NCI-H345 treated with DMSO at 0.1 percent for 48 hours (cell line): ENCODE measurements around the gene CYBA.
A peak's percentile ranks its signal among the peaks of the same experiment; 100 is the strongest.
"Not testable (repeated sequence)": the region's sequence is repeated elsewhere in the genome, so short reads cannot be mapped to it uniquely, and the experiment has no call there.

Experiments used
- DNase-seq: peaks from one replicate; lab custom pipeline; 2025; ENCODE audit not compliant: unreplicated experiment; lab: John Stamatoyannopoulos, UW

Gene CYBA

GRCh38 chr16:88686439-88687253 lies 35.8 kb upstream of the CYBA start, which contains the start of gene SNAI3:
SNAI3 (minus strand) TSS chr16:88686507; CDS start chr16:88686406, 101 bp downstream.
- DNase-seq: peak; percentile 36

DNA sequence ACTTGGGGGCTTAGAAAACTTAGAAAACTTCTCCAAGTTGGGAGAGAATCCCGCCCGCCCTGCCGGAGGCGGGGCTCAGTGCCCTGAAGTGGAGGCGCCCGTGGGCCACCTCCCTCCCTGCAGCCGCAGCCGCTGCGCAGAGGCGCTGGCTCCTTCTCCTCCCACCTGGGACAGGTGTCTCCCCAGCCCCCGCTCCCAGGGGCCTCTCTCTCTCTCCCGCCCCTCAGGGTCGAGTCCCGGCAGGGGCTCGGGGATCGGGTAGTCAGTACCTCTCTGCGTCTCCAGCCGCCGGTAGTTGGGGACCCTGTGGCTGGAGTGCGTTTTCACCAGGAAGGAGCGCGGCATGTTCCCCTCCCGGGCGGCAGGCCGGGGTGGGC lies 35.2 kb upstream of the CYBA start:
- peak; percentile 27 for DNase-seq

DNA sequence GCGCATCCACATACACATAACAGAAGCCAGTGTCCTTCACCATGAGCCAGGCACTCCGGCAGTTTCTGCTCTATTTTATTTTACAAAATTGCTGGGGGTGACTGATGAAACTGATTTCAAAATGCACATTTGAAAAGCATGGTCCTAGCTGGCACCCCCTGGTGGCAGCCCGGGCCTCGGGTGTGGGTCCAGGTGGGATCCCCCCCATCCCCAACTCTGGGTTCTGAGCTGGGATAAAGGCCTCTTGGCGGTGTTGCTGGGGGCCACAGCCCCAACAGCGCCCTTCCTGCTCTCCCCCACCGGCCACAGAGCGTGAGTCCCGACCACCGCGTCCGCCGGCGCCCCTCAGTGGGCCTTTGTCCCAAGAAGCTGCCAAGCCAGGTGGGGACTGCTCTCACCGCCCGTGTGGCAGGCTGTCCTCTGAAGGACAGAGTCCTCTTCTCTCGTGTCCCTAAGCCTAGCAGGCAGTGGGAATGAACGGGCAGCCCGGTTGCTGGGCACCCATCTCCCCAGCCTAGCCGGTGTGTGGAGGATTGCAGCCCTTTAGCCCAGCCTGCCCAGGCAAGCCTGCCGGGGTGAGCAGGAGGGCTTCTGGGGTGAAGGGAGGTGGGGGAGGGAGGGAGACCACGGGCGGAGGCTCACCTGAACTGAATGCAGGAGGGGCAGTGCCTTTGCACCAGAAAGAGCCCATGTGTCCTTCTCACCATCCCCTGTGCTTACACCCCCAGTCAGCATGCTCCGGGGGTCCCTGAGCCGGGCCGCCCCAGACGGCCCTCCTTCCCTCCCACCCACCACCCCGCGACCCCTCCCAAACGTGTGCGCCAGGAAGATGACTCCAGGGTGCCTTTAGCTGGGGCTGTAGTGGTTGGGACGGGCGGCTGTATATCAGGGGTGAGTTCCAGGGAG lies 34.6 kb upstream of the CYBA start:
- DNase-seq: no peak

DNA sequence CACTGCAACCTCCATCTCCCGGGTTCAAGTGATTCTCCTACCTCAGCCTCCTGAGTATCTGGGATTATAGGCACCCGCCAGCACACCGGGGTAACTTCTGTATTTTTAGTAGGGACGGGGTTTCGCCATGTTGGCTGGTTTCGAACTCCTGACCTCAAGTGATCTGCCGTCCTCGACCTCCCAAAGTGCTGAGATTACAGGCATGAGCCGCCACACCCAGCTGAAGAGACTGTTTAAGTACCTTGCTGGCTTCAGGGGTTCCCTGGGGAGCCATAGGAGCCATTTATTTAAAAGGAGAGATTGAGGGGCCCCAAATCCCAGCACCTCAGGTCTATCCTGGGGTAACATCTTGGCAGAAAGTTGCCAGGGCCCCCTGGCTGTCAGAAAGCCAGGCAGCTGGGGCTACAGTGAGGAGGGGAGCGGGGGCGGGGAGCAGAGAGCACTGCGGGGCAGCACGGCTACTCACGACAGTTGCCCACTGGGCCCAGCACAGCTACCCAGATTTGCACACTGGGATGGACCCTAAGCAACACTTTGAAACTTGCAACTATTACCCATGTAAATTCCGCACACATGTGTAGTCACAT lies 33.8 kb upstream of the CYBA start:
- no peak for DNase-seq

GRCh38 chr16:88681709-88682451 lies 31.0 kb upstream of the CYBA start:
- DNase-seq: no peak

GRCh38 chr16:88681084-88681680 lies 30.3 kb upstream of the CYBA start:
- DNase-seq: no peak

- no peak for DNase-seq
These were observed 29.8 kb upstream of the CYBA start for GRCh38 chr16:88680554-88681083.

GRCh38 chr16:88678224-88678979 lies 27.5 kb upstream of the CYBA start:
- no peak for DNase-seq

DNA sequence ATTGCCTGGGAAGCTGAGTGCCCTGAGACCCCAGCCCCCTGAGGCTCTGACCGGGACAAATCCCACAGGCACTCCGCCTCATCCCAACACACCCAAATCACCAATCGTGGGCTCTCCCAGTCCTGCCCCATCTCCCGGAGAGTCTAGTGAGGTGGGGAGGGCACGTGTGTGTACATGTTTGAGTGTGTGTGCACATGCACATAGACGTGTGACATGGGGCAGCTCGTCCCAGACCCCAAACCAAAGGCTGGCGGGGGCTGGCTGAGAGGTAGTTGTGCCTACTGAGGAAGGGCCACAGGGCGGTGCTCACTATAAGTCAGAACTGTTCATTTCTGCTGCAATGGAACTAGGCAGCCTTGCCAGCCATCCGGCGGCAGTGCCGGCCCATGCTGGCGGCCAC lies 26.9 kb upstream of the CYBA start:
- no peak for DNase-seq

GRCh38 chr16:88676502-88677242 lies 25.8 kb upstream of the CYBA start:
- DNase-seq: no peak

GRCh38 chr16:88673716-88674379 lies 23.0 kb upstream of the CYBA start:
- no peak for DNase-seq

- no peak for DNase-seq
These were observed 21.9 kb upstream of the CYBA start for GRCh38 chr16:88672776-88673175.

GRCh38 chr16:88671806-88672205 lies 21.0 kb upstream of the CYBA start:
- no peak for DNase-seq

- no peak for DNase-seq
These were observed 19.1 kb upstream of the CYBA start for GRCh38 chr16:88669980-88670379.

DNA sequence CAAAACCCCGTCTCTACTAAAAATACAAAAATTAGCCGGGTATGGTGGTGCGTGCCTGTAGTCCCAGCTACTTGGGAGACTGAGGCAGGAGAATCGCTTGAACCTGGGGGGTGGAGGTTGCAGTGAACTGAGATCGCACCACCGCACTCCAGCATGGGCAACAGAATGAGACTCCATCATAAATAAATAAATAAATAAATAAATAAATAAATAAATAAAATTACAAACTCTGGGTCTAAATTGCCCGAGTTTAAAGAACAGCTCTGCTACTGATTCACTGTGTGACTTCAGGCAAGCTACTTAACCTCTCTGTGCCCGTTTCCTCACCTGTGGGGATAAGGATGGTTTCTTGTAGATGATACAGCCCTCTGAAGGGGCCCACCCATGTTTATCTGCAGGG lies 18.6 kb upstream of the CYBA start:
- DNase-seq: not testable (repeated sequence)

DNA sequence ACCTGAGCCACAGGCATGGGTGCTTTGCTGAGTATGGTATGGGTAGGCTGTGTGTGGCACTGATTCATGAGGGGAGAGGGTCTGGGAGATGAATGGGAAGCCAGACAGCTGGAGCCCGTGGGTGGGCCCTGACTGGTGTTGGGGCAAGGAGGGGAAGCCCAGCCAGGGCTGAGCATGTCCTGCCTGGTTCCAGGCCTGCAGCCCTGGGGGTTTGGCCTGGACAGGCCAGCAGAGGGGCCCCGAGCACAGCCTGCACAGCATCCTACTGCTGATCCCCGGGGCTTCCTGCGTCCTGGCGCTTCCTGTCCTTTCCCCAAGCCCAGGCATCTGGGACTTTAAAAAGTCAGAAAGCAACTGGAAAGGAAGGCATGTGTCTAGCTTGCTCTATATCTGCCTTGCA lies 16.6 kb upstream of the CYBA start:
- no peak for DNase-seq

GRCh38 chr16:88665570-88665969 lies 14.7 kb upstream of the CYBA start:
- DNase-seq: no peak

DNA sequence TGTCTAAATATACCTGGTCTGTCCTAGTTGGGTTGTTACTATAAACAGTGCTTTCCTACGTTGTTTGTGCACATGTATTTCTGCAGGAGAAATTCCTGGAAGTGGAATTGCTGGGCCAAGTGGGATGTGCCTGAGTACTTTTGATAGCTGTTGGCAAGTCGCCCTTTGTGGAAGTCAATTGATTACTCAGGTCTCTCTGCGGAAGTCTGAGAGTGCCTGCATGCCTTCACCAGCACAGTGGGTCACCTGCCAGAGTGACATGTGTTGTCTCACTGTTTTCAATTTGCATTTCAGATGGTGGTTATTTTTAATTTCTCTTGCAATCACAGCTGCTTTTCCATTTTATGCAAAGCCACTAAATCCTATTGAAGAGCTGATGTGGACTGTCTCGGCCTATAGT lies 14.3 kb upstream of the CYBA start:
- no peak for DNase-seq
